Heart right ventricle (tissue), 16 donors: ENCODE results near the gene MIER2. TPM values are rescaled to one million over a fixed set of nuclear protein-coding genes. Genes with fewer than 3 reads are reported as not detected.

Experiments used
- ATAC-seq, 8 donors: fragments of 200-7000 bp; cut with Tn5 transposase; one replicate each; pipeline ENCODE4 v1.9.1; 2020; ENCODE audit warnings: mild to moderate bottlenecking in 8 of 8, moderate library complexity in 8 of 8, moderate number of reproducible peaks in 1 of 8
- DNase-seq, 2 donors: peaks; one replicate each; pipeline ENCODE4 v3.0.0-alpha.2; 2020
- H3K27ac ChIP-seq, 10 donors: fragments of 200-600 bp; sonication (generic) in 2 of 10; one replicate each; pipeline versions ENCODE4 v1.5.0 to v1.8.0; 2020 to 2022; ENCODE audit warnings: mild to moderate bottlenecking in 3 of 10
- H3K27me3 ChIP-seq, 7 donors: fragments of 200-600 bp; one replicate each; pipeline ENCODE4 v1.8.0; 2021 to 2022; ENCODE audit warnings: mild to moderate bottlenecking in 2 of 7
- H3K36me3 ChIP-seq, 9 donors: fragments of 200-600 bp; sonication (generic) in 1 of 9; one replicate each; pipeline versions ENCODE4 v1.5.0 to v1.8.0; 2020 to 2022; ENCODE audit warnings: mild to moderate bottlenecking in 2 of 9
- H3K4me1 ChIP-seq, 9 donors: fragments of 200-600 bp; sonication (generic) in 1 of 9; one replicate each; pipeline versions ENCODE4 v1.5.0 to v1.8.0; 2020 to 2022; ENCODE audit warnings: mild to moderate bottlenecking in 4 of 9
- H3K4me3 ChIP-seq, 10 donors: fragments of 200-600 bp; sonication (generic) in 2 of 10; one replicate each; pipeline versions ENCODE4 v1.5.0 to v1.8.0; 2020 to 2022; ENCODE audit warnings: mild to moderate bottlenecking in 7 of 10, moderate library complexity in 2 of 10
- H3K9me3 ChIP-seq, 11 donors: fragments of 200-600 bp in 10 of 11; sonication (generic) in 2 of 11; one replicate each; pipeline versions ENCODE4 v1.5.0 to v1.8.0; 2013 to 2022; ENCODE audit warnings: mild to moderate bottlenecking in 2 of 11, control low read depth in 1 of 11, moderate library complexity in 1 of 11
- WGBS, 2 donors: extraction: QIAGEN DNeasy Blood & Tissue Kit; methylation state at CpG; one replicate each; pipeline ENCODE4 v1.1.7; 2013; ENCODE audit warnings: inconsistent platforms in 1 of 2; 5-methylcytosine and 5-hydroxymethylcytosine counted together
- intact Hi-C, 10 donors: fragments of 100-400 bp; cut with DNase I; formaldehyde crosslinking; loops; one replicate each; pipeline versions ENCODE4 v1.11.1 to v1.14.2; 2022
- polyA plus RNA-seq, 2 donors: library from polyadenylated mRNA; stranded (reverse); fragments of 200-250 nt; gene quantifications; one replicate each; pipeline ENCODE4 v1.2.3, GENCODE V29; 2013
- total RNA-seq, 10 donors: library from RNA; stranded (reverse); fragmentation: NEBNext Ultra II Directional in 3 of 10; extraction: Animal tissue kit (Norgen Biotek cat#: 25700) in 3 of 10; gene quantifications; one replicate each; pipeline versions ENCODE4 v1.2.1 to v1.2.4, GENCODE V29; 2021 to 2023
- TF ChIP-seq, protein P1 (sequence below), 9 donors: fragments of 200-600 bp; sonication (generic) in 2 of 9; IDR thresholded peaks; one replicate each; pipeline versions ENCODE4 v1.5.0 to v1.8.0; 2021 to 2022; ENCODE audit warnings: antibody characterized with exemption in 9 of 9, mild to moderate bottlenecking in 5 of 9, moderate library complexity in 1 of 9
- donor health status: Arrhythmogenic right ventricular cardiomyopathy.
- donor health status: ischemic (EF 13 %, LVEDD 7.1; RV severe dilation, severe dysfunction).
- donor health status: healthy with polysubstance abuse.
- donor health status: DM: no; HTN: yes; CAD: no.
- donor health status: DM: no; HTN: no; CAD: no.
- donor health status: ischemic (EF 25% LVEDD 6.9; RV normal size, moderate dysfunction).
- donor health status: ischemic (EF 25% LVEDD 5.7; RV mildly dilated, moderate dysfunction).
- donor health status: healthy.
- donor health status: DM: yes; HTN: yes; CAD: no.
- donor health status: Ischemic cardiomyopathy.
- donor health status: ischemic (EF 35%, LVEDD 5.7; RV mildly dilated, moderate dysfunction).
- donor health status: nonischemic (EF 11% LVEDD 7.7; RV severe dilation, severe dysfunction).
- donor health status: DM: yes; HTN: yes; CAD: no.
- donor health status: PGD.
- donor health status: ischemic (EF 29% LVEDD 5.4; RV normal size, mild dysfunction).
- donor health status: nonischemic (EF 23%, LVEDD 6.1; RV moderate dilation, normal function).

The MIER2 gene
- total and polyA plus RNA-seq, 12 donors = 11.1 to 34.6 (median 17.6) TPM

- TF ChIP-seq, protein P1, sequence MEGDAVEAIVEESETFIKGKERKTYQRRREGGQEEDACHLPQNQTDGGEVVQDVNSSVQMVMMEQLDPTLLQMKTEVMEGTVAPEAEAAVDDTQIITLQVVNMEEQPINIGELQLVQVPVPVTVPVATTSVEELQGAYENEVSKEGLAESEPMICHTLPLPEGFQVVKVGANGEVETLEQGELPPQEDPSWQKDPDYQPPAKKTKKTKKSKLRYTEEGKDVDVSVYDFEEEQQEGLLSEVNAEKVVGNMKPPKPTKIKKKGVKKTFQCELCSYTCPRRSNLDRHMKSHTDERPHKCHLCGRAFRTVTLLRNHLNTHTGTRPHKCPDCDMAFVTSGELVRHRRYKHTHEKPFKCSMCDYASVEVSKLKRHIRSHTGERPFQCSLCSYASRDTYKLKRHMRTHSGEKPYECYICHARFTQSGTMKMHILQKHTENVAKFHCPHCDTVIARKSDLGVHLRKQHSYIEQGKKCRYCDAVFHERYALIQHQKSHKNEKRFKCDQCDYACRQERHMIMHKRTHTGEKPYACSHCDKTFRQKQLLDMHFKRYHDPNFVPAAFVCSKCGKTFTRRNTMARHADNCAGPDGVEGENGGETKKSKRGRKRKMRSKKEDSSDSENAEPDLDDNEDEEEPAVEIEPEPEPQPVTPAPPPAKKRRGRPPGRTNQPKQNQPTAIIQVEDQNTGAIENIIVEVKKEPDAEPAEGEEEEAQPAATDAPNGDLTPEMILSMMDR (IDR thresholded peaks at IDR 0.05) = no peak
- intact Hi-C loops = no loop called here
- Histone ChIP-seq H3K4me1 (peaks cover 0 to 16% (median 3%) of the 10 kb centered on the region in 9 donors), H3K4me3 (no peak overlapping the region), H3K27ac (peak overlapping the region in 6 of 10 donors; percentile 9 to 70 (median 52)), H3K9me3 (peaks cover 0 to 14% (median 0%) of the 10 kb centered on the region in 11 donors), H3K27me3 (no peaks in the 10 kb centered on the region), H3K36me3 (peaks cover 0 to 81% (median 27%) of the 10 kb centered on the region in 9 donors)
- ATAC-seq (no peak), DNase-seq (no peak)
- 87 to 90% methylated on average over 22 of the region's 22 CpGs for WGBS, 2 donors
Observed at GRCh38 chr19:313988-314815, 30.4 kb downstream of the MIER2 start.

GRCh38 chr19:313169-313987, 31.2 kb downstream of the MIER2 start:
- H3K4me3 ChIP-seq = no peak overlapping the region
- intact Hi-C loops = no loop called here
- DNase-seq (peak in 1 of 2 donors; percentile 3), ATAC-seq (peak in 1 of 8 donors; percentile 13)
- H3K27ac ChIP-seq = peak overlapping the region in 6 of 10 donors; percentile 19 to 70 (median 52)
- WGBS, 2 donors = 73 to 78% methylated on average over 23 of the region's 23 CpGs
- H3K4me1 ChIP-seq = peaks cover 0 to 22% (median 3%) of the 10 kb centered on the region in 9 donors
- peaks cover 0 to 81% (median 27%) of the 10 kb centered on the region in 9 donors for H3K36me3 ChIP-seq
- H3K9me3 ChIP-seq = peaks cover 0 to 11% (median 0%) of the 10 kb centered on the region in 11 donors
- no peaks in the 10 kb centered on the region for H3K27me3 ChIP-seq
- TF ChIP-seq, protein P1 (IDR thresholded peaks at IDR 0.05) = no peak

GRCh38 chr19:311813-312261, 32.8 kb downstream of the MIER2 start:
- Histone ChIP-seq H3K4me3 (peak overlapping the region; percentile 27 to 59 (median 46)), H3K36me3 (peaks cover 7 to 84% (median 21%) of the 10 kb centered on the region in 9 donors), H3K27ac (peak overlapping the region; percentile 65 to 95 (median 86)), H3K9me3 (no peaks in the 10 kb centered on the region), H3K4me1 (peaks cover 0 to 36% (median 3%) of the 10 kb centered on the region in 9 donors), H3K27me3 (no peaks in the 10 kb centered on the region)
- DNase-seq (peak; percentile 4 to 60), ATAC-seq (peak; percentile 19 to 73 (median 52))
- intact Hi-C loops = no loop called here
- 75 to 79% methylated on average over 33 of the region's 33 CpGs for WGBS, 2 donors
- TF ChIP-seq, protein P1 (IDR thresholded peaks at IDR 0.05) = no peak
